Mononuclear cell (primary cell): ENCODE results near the gene LEMD3. TPM values are rescaled to one million over a fixed set of nuclear protein-coding genes. Genes with fewer than 3 reads are reported as not detected.

Experiments
- total RNA-seq: library from RNA; depleted of rRNA; stranded (reverse); fragments of >200 nt; gene quantifications from one replicate; pipeline ENCODE4 v1.2.3, GENCODE V29; 2012

LEMD3 gene
- total RNA-seq, 1 donor, result 55.9 TPM

Other genes starting within 250 kb of the LEMD3 start
- gene WIF1, start 48.3 kb upstream of the LEMD3 start, total RNA-seq, result not detected
- 1.4 TPM for gene MSRB3, start 109.1 kb downstream of the LEMD3 start, total RNA-seq